ENCODE results near the gene CD248.
"Not testable (repeated sequence)": the region's sequence is repeated elsewhere in the genome, so short reads cannot be mapped to it uniquely, and the experiment has no call there.

Gene CD248

DNA sequence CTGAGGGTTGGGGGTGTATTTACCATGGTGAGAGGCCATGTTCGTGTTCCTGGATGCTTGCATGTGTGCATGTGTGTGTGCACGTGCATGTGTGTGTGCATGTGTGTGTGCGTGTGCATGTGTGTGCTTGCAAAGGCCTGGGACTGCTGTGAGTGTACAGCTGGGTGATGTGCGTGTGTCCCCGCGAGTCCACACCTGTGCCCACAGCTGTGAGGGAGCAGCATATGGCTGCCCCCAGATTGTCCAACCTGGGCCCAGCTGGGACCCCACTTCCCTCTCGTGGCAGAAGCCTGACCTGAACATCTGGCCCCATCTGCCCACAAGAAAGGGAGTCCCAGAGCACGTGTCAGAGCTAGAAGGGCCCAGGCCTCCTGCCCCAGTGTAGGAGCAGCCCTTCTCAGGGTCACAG, 8.4 kb upstream of the CD248 start:
- CTCF ChIA-PET, result interaction anchor here (2.3 kb wide), 1 partner anchor 14 kb away, joined by 7 read pairs; no protein-coding TSS in a partner anchor
- no peak for DNase-seq (ENCODE audit: extremely low spot score)
- TF ChIP-seq L3MBTL2 (conservative IDR thresholded peaks at IDR 0.05), result no peak
- TF ChIP-seq CTBP1 (IDR thresholded peaks at IDR 0.05; ENCODE audit: borderline replicate concordance), result no peak
- no peak for TF ChIP-seq SP1 (IDR thresholded peaks at IDR 0.05)
- no peak for TF ChIP-seq FOXA1 (IDR thresholded peaks at IDR 0.05)
- no peak for TF ChIP-seq HDGF (IDR thresholded peaks at IDR 0.05; ENCODE audit: borderline replicate concordance)
- TF ChIP-seq LEF1 (IDR thresholded peaks at IDR 0.05; ENCODE audit: borderline replicate concordance), result no peak
- TF ChIP-seq TARDBP (IDR thresholded peaks at IDR 0.05), result no peak
- no peak for TF ChIP-seq ELF4 (IDR thresholded peaks at IDR 0.05)
- no peak for TF ChIP-seq ZNF384 (IDR thresholded peaks at IDR 0.05)
- POLR2A ChIA-PET, result interaction anchor here (1.0 kb wide), 1 partner anchor 21 kb away, joined by 3 read pairs; no protein-coding TSS in a partner anchor

DNA sequence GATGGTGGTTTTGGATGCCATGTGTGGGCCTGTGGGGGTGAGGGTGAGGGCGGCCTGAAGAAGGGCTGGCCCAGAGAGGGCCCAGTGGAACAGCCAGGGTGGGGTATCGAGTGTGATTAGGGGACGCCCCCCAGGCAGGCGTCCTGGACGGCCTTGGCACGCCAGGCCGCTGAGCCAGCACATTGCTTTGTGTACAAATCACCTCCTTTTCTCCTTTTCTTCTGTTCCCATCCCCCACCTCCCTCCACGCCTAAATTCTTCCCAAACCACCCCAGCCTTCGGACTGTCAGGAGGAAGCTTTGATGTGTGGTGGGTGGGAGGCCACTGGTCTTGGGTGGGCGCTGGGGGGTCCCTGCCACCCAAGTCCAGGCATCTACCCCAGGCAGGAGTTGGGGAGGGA, 7.8 kb upstream of the CD248 start:
- TF ChIP-seq ZNF384 (IDR thresholded peaks at IDR 0.05) (no peak), NFRKB (IDR thresholded peaks at IDR 0.05) (no peak), FOXK2 (IDR thresholded peaks at IDR 0.05) (no peak), FOXA1 (IDR thresholded peaks at IDR 0.05) (no peak)
- no peak for DNase-seq (ENCODE audit: extremely low spot score)

DNA sequence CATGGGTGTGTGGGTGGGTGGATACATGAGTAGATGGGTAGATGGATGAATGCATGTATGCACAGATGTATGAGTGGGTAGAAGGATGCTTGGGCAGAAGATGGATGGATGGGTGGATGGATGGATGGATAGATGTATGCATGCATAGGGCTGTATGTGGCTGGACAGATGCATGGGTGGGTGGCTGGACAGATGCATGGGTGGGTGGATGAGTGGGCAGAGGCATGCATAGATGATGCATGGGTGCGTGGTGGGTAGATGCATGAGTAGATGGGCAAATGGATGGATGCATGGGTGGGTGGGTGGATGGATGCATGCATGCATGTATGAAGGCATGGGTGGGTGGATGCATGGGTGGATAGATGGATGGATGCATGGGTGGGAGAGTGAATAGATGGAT, 6.8 kb upstream of the CD248 start:
- TF ChIP-seq ARNT (IDR thresholded peaks at IDR 0.05) (no peak), BHLHE40 (IDR thresholded peaks at IDR 0.05; ENCODE audit: borderline replicate concordance) (no peak), HDGF (IDR thresholded peaks at IDR 0.05; ENCODE audit: borderline replicate concordance) (no peak), FOXA1 (IDR thresholded peaks at IDR 0.05) (no peak), FOXK2 (IDR thresholded peaks at IDR 0.05) (no peak), SP1 (IDR thresholded peaks at IDR 0.05) (no peak)
- TF ChIP-seq, protein P1, sequence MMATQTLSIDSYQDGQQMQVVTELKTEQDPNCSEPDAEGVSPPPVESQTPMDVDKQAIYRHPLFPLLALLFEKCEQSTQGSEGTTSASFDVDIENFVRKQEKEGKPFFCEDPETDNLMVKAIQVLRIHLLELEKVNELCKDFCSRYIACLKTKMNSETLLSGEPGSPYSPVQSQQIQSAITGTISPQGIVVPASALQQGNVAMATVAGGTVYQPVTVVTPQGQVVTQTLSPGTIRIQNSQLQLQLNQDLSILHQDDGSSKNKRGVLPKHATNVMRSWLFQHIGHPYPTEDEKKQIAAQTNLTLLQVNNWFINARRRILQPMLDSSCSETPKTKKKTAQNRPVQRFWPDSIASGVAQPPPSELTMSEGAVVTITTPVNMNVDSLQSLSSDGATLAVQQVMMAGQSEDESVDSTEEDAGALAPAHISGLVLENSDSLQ (IDR thresholded peaks at IDR 0.05), result no peak
- ChIA-PET POLR2A (no interaction called here), CTCF (interaction anchor here (2.3 kb wide), 1 partner anchor 12 kb away, joined by 7 read pairs; no protein-coding TSS in a partner anchor)
- no peak for DNase-seq (ENCODE audit: extremely low spot score)

More for the DNA sequence above, 7.8 kb upstream of the CD248 start:
- CTCF ChIA-PET, result interaction anchor here (2.3 kb wide), 1 partner anchor 13 kb away, joined by 7 read pairs; no protein-coding TSS in a partner anchor
- POLR2A ChIA-PET, result interaction anchor here (1.0 kb wide), 1 partner anchor 22 kb away, joined by 3 read pairs; no protein-coding TSS in a partner anchor

DNA sequence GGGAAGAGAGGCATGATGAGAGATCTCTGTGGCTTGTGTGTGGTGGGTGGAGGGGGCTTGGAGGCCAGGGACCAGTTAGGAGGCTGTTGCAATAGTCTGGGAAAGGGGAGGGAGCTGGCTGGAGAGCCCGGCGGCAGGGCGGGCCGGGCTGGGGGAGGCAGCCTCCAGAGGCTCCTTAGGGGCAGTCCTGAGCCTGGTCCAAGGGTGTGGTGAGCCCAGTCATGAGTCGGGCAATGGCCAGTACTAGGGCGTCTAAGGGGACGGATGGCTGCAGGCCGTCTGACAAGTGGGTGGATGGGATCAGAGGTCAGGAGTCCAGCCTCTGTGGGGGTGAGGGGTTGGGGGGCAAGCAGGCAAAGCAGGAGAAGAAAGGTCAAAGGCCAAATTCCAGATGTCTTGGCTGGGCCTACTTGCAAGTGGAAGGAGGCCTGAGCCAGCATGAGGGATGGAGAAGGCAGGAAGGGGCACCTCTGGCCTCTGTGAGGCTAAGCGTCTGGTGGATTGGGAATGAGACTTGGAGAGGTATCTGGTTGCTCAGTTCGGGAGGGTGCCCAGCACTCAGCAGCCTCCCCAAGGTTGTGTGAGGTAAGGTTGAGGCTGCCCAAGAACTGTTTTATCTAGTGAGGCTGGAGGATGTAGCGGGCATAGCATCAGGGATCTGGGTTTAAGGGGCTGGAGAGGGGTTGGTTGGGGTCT, 6.0 kb upstream of the CD248 start:
- TF ChIP-seq, protein P1 (IDR thresholded peaks at IDR 0.05), result no peak
- TF ChIP-seq LEF1 (IDR thresholded peaks at IDR 0.05; ENCODE audit: borderline replicate concordance) (no peak), L3MBTL2 (conservative IDR thresholded peaks at IDR 0.05) (no peak), FOXK2 (IDR thresholded peaks at IDR 0.05) (no peak), FOXA1 (IDR thresholded peaks at IDR 0.05) (no peak), ELF4 (IDR thresholded peaks at IDR 0.05) (no peak), SUZ12 (IDR thresholded peaks at IDR 0.05) (no peak), ARNT (IDR thresholded peaks at IDR 0.05) (no peak), TARDBP (IDR thresholded peaks at IDR 0.05) (no peak), BHLHE40 (IDR thresholded peaks at IDR 0.05; ENCODE audit: borderline replicate concordance) (no peak)
- ChIA-PET POLR2A (interaction anchor here (1.5 kb wide), 1 partner anchor 10 kb away, joined by 5 read pairs; no protein-coding TSS in a partner anchor), CTCF (interaction anchor here (1.7 kb wide), 1 partner anchor 11 kb away, joined by 18 read pairs; no protein-coding TSS in a partner anchor)
- DNase-seq (ENCODE audit: extremely low spot score), result no peak

DNA sequence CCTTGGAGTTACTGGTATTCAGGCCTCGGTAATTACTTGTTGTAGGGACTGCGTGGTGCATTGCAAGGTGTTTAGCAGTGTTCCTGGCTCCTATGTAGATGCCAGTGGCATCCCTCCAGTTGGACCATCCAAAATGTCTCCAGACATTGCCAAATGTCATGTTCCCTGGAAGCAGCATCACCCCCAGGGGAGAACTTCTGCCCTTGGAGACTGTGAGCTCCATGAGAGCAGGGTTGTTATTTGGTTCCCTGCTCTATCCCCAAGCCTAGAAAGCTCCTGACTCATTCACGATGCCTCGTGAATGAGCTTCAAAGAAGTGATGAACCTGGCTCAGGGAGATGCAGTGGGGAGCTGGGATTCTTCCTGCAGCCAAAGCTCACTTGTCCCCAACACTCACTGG, 4.8 kb upstream of the CD248 start:
- DNase-seq (ENCODE audit: extremely low spot score), result no peak
- no peak for TF ChIP-seq CTBP1 (IDR thresholded peaks at IDR 0.05; ENCODE audit: borderline replicate concordance)
- TF ChIP-seq, protein P1 (IDR thresholded peaks at IDR 0.05), result no peak
- TF ChIP-seq ARNT (IDR thresholded peaks at IDR 0.05), result no peak
- no peak for TF ChIP-seq FOXK2 (IDR thresholded peaks at IDR 0.05)
- no peak for TF ChIP-seq SP1 (IDR thresholded peaks at IDR 0.05)
- no peak for TF ChIP-seq ELF4 (IDR thresholded peaks at IDR 0.05)
- no peak for TF ChIP-seq ZNF384 (IDR thresholded peaks at IDR 0.05)
- TF ChIP-seq L3MBTL2 (conservative IDR thresholded peaks at IDR 0.05), result no peak
- TF ChIP-seq FOXA1 (IDR thresholded peaks at IDR 0.05), result no peak
- TF ChIP-seq HDGF (IDR thresholded peaks at IDR 0.05; ENCODE audit: borderline replicate concordance), result no peak
- no peak for TF ChIP-seq NFRKB (IDR thresholded peaks at IDR 0.05)
- POLR2A ChIA-PET, result interaction anchor here (1.1 to 1.5 kb wide), 2 partner anchors 9 to 33 kb away, joined by 4 to 5 read pairs; partner anchors contain the start of gene YIF1A
- CTCF ChIA-PET, result interaction anchor here (0.7 to 1.7 kb wide), 3 partner anchors 10 to 34 kb away, joined by 3 to 18 read pairs (median 4); no protein-coding TSS in a partner anchor

DNA sequence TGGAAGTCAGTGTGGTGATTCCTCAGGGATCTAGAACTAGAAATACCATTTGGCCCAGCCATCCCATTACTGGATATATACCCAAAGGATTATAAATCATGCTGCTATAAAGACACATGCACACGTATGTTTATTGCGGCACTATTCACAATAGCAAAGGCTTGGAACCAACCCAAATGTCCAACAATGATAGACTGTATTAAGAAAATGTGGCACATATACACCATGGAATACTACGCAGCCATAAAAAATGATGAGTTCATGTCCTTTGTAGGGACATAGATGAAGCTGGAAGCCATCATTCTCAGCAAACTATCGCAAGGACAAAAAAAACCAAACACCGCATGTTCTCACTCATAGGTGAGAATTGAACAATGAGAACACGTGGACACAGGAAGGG, 3.9 kb upstream of the CD248 start:
- POLR2A ChIA-PET; CTCF ChIA-PET; DNase-seq (ENCODE audit: extremely low spot score): not testable (repeated sequence)

DNA sequence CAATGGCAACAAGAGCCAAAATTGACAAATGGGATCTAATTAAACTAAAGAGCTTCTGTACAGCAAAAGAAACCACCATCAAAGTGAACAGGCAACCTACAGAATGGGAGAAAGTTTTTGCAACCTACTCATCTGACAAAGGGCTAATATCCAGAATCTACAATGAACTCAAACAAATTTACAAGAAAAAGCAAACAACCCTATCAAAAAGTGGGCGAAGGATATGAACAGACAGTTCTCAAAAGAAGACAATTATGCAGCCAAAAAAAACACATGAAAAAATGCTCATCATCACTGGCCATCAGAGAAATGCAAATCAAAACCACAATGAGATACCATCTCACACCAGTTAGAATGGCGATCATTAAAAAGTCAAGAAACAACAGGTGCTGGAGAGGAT, 3.4 kb upstream of the CD248 start:
- CTCF ChIA-PET; POLR2A ChIA-PET; DNase-seq (ENCODE audit: extremely low spot score): not testable (repeated sequence)
